Frontal cortex (tissue), 4 donors: Measurements from ENCODE around the gene HMGN4. TPM values are rescaled to one million over a fixed set of nuclear protein-coding genes. Genes with fewer than 3 reads are reported as not detected.
"Not testable (repeated sequence)": the region's sequence is repeated elsewhere in the genome, so short reads cannot be mapped to it uniquely, and the experiment has no call there.

ENCODE experiments used
- DNase-seq, 2 donors: peaks; one replicate each; pipeline ENCODE4 v3.0.0; 2012; ENCODE audit warnings: low spot score in 2 of 2
- FAIRE-seq: peaks from 2 replicates; lab custom pipeline; 2012; peaks lifted over from hg19 to GRCh38; lab: Jason Lieb, UNC
- total RNA-seq: library from RNA; depleted of rRNA; stranded (reverse); fragments of >200 nt; gene quantifications from one replicate; pipeline ENCODE4 v1.2.3, GENCODE V29; 2014
- donor health status: control.
- donor health status: control.
- donor health status: control.

The HMGN4 gene
- total RNA-seq, 1 donor from 2014 or later: 73.4 TPM

DNA sequence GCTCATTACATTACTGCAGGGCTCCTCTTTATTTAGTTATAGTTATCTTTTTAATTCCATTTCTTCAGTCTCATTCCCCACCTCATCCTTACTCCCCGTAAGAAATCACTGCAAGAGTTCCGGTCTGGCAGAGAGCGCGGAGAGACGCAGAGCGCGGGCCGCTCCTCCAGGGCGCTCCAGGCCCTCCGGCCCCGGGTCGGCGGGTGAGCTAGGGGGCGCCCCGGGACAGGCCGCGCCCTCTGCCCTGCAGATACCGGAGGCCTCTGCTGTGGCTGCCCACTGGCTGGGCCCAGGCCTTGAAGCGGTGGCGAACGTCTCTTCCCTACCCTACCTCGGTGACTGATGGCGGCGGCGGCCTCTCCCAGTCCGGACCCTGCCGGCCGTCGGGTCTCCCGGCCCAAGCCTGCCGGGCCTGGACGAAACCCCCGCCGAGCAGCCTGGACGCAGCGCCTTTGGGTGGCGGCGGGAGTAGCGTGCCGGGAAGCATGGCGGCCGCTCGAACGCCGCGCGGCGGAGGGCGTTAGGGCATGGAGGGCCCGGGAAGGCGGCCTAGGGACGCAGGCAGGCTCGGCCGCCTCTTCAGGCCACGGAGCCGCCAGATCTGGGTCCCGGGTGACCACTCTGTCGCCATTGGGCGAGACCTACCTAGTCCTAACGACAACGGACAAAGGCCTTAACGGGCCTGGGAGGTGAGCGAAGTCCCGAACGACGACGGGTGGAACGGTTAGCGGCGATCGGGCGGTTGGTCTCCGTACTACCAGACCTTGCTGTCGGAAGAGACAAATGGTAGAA lies 16.4 kb upstream of the HMGN4 start:
- DNase-seq (peak; percentile 59 to 61), FAIRE-seq (no peak)

DNA sequence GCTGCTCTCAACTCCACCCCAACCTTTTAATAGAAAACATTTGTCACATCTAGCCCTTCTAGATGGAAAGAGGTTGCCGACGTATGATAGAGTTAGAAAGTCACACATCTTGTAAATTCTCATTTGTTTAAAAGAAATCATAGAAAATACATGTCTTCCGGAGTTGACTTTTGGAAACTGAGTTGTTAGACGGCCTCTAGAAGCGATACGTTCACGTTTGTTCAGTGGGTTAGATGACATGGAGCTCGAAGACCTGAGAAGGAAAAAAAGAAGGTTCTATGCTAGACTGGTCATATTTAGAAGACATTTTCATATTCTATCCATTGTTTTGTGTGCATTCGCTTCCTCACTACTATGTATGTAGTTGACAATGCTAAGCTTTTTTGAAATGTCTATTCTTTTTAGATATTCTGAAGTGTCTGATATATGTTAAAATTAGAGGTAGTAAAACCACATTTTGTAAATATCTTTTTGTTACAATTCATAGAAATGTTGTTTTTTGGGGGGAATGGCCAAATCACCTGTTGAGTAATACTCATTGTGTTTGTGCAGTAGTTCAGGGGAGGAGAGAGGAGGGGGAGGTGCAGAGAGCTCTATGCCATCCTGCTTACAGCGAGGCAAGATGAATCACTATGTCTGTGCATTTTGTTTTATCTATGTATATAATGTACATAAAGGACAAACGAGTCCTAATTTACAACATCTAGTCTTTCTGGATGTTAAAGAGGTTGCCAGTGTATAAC lies 15.5 kb upstream of the HMGN4 start:
- not testable (repeated sequence) for FAIRE-seq, DNase-seq

DNA sequence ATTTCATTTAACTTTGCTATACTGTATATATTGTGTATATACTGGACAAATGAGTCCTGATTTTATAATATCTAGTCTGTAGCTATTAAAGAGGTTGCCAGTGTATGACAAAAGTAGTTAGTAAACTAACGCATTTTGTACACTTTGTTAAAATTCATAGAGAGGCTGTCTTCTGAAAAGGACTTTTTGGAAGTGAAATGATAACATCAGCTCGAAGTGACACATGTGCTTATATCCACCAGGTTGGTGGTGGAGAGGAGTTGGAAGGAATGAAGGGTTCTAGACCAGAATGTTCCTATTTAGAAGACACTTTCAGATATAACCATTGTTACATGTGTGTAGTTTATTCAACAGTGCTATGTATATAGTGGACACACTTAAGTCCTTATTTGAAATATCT lies 13.9 kb upstream of the HMGN4 start:
- not testable (repeated sequence) for FAIRE-seq, DNase-seq

DNA sequence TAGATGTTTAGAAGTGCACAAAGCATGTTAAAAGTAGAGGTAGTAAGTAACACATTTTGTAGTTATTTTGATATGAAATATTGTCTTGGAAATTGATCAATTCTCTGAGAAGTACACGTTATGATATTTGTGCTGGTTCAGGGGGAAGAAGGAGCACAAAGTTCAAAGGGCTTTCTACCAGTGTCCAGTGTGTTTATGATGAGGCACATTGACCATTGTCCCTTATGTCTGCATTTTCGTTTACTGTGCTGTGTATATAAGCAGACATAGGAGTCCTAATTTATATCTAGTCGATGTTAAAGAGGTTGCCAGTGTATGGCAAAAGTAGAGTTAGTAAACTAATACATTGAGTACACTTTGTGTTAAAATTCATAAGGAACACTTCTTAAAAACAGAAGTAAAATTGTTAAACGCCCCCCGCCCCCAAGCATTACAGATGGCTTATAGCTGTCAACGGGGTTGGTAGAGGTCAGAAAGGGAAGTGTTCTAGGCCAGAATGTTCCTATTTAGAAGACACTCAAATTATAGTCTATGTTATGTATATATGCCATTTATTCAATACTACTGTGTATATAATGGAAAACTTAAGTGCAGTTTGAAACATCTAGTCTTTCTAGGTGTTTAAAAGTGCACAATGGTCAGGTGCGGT lies 13.3 kb upstream of the HMGN4 start:
- DNase-seq (no peak), FAIRE-seq (no peak)

DNA sequence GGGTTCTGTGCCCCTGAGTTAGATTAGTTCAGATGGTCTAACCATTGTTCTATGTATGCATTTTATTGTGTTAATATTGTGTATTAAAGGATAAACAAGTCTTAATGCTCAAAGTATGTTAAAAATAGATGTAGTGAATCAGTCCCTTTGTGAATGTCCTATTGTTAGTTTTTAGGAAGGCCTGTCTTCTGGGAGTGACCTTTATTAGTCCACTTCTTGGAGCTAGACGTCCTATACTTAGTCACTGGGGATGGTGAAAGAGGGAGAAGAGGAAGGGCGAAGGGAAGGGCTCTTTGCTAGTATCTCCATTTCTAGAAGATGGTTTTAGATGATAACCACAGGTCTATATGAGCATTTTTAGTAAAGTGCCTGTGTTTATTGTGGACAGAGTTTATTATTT lies 12.3 kb upstream of the HMGN4 start:
- FAIRE-seq: no peak
- no peak for DNase-seq

DNA sequence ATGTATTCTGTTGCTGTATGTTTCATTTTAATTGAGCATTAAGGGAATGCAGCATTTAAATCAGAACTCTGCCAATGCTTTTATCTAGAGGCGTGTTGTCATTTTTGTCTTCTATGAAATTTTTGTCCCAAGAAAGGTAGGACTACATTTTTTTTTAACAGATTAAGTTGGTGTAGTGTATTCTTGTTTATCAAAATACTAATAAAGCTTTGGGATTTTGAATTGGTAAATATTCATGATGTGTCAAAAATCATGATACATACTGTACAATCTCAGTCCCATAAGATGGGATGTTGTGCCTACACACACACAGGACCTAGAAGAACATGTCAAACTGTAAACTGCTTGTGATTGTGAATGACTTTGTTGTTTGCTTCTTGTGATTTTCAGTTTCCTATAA lies 11.2 kb upstream of the HMGN4 start:
- FAIRE-seq: no peak

DNA sequence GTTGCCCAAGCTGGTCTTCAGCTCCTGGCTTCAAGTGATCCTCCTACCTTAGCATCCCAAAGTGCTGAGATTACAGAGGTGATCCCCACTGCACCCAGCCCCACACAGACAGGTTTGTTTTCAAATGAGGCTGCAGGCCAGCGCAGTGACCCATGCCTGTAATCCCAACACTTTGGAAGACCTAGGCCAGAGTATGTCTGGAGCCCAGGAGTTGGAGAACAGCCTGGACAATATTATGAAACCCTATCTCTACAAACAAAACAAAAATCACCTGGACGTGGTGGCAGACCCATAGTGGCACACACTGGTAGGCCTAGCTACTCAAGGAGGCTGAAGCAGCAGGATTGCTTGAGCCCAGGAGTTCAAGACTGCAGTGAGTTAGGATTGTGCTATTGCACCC lies 8.0 kb upstream of the HMGN4 start:
- FAIRE-seq (no peak), DNase-seq (no peak)

More for the DNA sequence above, 11.2 kb upstream of the HMGN4 start:
- DNase-seq: no peak

DNA sequence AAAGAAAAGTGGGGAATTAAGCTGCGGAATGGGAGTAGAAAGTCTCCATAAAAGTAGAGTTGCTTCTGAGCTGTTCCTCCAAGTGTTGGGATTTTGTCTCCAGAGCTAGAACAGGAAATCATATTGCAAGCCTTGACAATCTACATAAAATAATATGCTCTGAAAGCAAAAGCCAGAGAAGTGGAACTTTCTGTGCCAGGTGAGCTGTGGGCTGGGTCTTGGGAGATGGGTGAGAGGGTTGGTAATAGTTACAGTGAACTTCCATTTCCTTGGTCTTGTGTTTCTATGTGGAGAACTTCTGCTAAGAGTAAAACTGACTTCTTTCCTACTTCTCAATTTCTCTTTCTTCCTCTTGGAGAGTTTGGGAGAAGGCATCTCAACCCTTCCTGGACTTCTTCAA lies 6.3 kb upstream of the HMGN4 start:
- DNase-seq: no peak

DNA sequence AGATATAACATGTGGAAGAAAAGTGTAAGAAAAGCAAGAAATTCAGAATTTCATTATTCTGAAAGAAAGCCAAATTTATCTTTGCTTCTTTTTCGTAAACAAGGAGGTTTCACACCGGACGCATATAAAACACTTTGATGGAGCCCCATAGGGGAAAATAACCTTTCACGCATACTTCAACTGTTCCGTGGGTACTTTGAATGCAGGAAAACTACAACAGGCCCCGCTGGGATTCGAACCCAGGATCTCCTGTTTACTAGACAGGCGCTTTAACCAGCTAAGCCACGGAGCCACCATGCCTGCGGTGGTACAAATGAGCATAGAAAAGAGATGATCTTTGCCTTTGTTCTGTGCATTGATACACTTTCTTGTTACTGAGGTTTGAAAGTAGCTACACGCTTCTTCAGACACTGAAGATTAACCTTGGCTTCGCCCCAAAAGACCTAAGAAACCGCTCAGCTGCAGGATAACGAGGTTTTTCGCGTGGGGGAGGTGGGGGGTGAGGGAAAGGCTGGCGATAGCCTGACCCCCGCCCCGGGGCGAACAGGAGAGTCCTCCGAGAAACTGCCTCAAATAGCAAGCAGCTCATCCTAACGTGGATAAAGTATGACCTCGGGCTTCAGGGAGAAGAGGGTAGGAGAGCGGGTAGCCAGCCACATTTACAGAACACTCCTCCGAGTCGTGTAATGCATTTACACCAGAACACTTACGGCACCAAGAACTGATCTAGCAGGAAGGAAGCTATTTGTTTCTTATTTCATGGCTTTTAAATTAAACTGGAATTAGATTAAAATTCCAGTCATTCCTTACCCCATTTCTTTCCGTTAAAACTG lies 5.3 kb upstream of the HMGN4 start:
- DNase-seq: peak; percentile 57 to 66
- no peak for FAIRE-seq

More for the DNA sequence above, 6.3 kb upstream of the HMGN4 start:
- FAIRE-seq: no peak

DNA sequence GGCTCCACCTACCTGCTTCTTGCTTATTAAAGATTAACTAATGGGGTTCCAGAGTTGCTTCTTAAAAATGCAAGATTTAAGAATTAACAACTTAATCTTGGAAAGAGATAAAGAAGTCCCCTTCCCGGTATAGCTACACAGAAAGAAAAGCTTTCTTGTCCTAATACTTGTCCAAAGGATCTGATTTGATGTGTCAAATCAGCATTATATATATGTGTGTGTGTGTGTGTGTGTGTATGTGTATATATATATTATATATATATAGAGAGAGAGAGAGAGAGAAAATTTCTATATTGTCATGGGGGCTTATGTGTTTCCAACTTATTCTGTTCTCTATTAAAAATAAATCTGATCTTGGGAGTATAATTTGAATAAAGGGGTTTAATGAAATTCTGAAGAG lies 4.6 kb upstream of the HMGN4 start:
- FAIRE-seq: no peak
- no peak for DNase-seq

DNA sequence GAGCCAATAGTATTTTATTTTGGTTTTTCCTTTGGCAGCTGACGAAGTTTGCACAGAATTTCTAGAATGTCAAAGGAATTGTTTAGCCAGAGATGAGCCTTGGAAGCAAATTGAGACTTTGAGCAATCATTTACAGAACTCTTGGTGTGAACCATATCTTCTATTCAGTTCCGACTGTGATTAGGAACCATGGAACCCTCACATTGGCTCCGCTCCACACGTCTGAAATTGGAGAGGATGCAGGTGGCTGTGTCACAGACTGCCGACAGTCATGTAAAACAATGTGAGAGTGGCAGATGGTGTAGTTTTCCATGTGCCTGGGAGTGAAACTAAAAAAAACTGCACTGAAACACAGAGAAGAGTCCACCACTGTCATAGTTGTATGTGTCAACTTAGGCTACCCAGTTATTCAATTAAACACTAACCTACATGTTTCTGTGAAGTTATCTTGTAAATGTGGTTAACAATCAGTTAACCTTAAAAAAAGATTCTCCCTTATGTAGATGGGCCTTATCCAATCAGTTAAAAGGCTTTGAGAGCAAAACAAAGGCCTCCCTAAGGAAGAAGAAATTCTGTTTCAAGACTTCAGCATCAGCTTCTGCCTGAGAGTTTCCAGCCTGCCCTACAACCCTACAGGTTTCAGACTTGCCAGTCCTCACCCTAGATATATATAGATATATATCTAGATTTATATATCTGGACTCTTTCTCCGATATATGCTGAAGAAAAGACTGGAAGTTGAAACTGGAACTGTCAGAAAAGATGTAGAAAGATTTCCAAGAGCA lies 3.3 kb upstream of the HMGN4 start:
- FAIRE-seq (no peak), DNase-seq (no peak)

DNA sequence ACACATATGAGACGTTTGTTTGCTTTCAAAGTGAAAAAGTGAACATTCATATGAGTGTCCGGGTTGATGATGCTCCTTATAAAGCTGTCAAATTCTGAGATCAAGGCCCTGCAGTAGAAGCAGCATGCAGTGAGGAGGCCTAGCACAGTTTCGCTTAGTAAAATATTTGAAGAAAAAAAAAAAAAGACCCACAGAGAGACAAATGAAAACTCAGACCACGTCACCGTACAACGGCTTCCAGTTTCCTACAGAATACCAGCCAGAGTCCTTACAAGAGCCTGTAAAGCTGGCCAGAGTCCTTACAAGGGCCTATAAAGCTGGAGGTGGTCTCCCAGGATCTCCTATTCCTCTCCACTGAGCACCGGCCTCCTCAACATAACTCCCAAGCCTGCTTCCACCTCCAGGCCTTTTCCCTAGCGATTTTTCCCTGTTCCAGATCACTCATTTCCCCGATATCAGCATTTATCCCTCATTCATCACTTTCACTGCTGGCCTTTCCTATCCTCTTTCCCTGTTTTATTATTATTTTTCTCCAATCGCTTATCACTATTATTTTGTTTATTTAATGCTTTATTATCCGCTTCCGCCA lies 1.5 kb upstream of the HMGN4 start:
- FAIRE-seq (no peak), DNase-seq (no peak)

DNA sequence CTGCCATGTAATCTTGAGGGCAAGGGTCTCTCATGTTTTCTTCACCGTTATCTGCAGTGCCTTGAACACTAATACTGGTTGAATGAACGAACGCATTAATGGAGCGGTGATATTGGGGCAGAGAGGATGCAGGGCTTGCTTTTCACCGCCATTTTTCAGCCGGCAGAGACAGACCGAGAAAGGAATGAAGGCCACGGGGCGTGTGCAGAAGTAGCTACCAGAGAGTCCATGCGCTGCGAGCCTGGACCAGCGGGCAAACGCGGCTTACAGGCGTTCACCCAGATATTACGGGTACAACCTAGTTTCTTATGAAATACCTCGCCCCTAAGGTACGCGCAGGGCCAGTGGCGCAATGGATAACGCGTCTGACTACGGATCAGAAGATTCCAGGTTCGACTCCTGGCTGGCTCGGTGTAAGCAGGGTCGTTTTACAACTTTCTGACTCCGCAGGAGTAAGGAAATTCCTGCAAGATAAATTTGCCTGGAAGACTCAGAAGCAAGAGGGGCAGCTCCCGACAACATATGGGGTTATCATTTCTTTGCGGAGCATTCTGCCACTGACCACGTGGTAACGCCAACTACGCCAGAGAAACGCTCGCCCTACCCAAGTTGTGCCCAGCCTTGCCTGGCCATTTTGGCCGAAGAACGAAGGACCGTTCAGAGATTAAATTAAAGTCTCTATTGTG lies 863 bp upstream of the HMGN4 start:
- FAIRE-seq (no peak), DNase-seq (peak in 1 of 2 donors; percentile 62)

DNA sequence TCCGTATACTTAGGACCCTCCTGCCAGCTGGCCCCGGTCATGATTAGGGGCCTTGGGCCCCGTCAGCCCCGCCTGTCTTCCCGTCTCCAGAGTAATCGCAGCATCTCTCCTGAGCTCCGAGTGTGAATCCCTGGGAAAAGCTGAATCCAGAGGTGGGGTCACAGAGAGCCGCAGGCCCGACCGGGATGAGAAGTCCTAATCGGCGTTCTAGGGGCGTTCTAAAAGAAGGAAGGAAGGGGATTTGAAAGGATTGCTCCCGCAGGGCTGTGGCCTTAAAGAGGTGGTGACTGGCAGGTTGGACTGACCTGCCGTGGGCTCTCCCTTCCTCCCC lies 371 bp downstream of the HMGN4 start:
- FAIRE-seq (no peak), DNase-seq (no peak)

DNA sequence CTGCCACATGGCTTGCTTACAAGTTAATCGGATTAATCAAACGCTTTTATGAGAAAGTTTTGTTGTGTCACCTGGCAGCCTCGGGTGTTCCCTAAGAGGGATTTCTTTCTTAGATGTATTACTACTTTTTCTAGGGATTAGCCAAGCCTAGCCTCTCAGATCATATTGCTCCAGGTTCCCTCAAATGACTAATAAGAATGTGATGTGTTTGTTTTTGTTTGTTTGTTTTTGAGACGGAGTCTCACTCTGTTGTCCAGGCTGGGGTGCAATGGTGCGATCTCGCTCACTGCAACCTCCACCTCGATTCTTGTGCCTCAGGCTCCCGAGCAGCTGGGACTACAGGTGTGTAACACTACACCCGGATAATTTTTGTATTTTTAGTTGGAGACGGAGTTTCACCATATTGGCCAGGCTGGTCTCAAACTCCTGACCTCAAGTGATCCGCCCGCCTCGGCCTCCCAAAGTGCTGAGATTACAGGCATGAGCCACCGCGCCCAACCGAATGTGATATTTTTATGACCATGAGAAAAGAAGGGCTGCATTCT lies 977 bp downstream of the HMGN4 start:
- no peak for FAIRE-seq
- DNase-seq: no peak

DNA sequence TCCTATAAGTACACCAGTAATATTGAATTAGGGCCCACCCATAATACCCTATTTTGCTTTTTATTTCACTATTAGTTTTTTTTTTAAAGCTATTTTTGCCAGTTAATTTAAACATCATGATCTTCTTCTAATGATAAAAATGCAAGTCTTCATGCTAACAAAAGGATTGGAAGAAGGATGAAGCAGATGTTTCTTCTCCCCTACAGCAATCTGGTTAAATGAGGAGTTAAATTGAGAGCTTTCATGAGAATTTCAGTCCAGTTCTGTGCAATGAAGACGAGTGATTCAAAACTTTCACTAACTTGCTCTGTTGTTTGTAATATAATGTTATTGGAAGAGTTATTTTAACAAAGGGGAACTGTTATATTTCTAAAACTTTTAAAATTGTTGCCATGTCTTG lies 3.4 kb downstream of the HMGN4 start:
- DNase-seq (no peak), FAIRE-seq (no peak)

DNA sequence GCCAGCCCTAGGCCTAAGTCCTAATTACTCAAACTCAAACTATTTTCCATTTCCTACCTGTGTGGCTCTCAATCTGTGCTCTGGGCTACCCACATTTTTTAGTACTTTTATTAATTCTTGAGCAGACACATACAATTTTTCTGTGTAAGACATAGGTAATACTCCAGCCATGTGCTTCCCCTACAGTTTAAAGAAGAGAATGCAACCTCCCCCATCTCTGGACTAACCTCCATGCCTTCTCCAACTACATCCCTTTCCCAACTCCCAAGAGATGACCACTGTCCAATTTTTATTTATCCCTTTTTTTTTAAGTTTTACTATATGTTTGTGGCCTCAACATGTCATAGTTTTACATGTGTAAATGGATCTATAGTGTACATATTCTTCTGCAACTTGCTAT lies 5.8 kb downstream of the HMGN4 start:
- no peak for DNase-seq

DNA sequence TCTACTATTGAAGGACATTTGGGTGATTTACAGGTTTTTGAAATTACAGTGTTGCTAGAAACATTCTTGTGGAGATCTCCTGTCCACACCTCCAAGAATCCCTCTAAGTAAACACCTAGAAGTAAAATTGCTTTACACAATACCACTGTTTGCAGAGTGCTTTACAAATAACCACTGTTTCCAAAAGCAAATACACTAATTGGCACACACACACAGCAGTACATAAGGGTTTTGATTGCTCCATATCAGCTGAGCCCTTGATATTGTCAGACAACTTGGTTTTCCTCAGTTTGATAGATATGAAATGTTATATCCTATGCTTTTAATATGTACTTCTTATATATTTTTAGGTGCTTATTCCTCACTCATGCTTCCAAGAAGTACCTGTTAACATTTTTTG lies 6.3 kb downstream of the HMGN4 start:
- FAIRE-seq (no peak), DNase-seq (no peak)

More for the DNA sequence above, 5.8 kb downstream of the HMGN4 start:
- no peak for FAIRE-seq
